Glomerular visceral epithelial cell (primary cell): Measurements from ENCODE around the gene AZI2.

ENCODE experiments used
- DNase-seq: peaks from one replicate; pipeline ENCODE4 v3.0.0-alpha.2; 2016; ENCODE audit errors: extremely low spot score

Gene AZI2

GRCh38 chr3:28348629-28349468, at the start of gene AZI2, which contains the start of gene ZCWPW2:
Gene AZI2, minus strand, starts transcription at chr3:28348824. Its CDS starts 8,207 bp downstream, at chr3:28340617.
Gene ZCWPW2, plus strand, starts transcription at chr3:28348721. Its CDS starts 64,348 bp downstream, at chr3:28413069.
- DNase-seq = peak; percentile 96

DNA sequence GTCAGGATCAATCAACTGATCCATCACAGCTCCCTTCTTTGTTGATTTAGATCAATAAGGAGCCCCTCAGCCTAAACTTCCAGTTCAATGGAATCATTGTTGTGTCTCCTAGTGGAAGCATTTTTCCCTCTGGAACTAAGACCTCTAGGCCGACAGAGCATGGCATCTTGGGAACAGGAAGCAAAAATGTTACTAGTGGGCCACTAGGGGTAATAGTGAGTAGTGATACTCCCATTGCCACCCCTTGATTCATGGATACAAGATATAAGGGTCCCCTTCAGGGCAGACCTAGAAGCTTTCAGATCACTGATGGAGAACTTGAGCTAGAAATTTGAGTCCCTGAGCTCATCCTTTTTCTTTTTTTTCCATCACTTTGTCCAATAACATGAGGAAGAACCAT, 40.4 kb upstream of the AZI2 start:
- no peak for DNase-seq

DNA sequence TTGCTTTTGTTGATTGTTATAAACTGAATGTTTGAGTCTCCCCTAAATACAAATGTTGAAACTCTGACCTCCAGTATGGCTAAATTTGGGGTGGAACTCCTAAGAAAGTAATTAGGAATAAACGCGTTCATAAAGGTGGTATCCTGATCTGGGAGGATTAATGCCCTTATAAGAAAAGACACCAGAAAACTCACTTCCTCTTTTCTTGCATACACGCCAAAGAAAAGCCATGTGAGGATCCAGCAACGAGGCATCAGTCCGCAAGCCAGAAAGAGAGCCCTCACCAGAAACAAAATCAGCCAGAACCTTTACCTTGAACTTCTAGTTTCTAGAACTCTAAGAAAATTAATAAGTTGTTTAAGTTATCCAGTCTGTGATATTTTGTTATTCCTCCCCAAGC, 37.4 kb upstream of the AZI2 start:
- no peak for DNase-seq

DNA sequence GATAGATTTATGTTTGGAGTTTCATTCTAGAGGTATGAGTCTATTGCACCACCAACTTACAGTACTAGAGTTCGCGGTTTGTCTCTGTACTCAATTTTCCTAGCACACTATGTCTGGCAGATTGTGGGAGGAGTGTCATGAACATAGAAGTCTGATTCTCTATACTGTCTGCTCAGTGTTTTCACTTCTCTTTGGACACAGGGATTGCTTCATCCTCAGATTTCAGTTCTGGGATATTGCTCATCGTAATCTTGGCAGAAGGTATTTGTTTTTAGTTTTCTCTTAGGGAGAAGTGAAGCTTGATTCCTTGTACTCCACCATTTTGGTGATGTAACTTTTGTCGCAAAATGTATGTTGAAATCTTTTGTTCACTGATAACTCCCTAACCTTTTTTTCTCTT, 27.8 kb upstream of the AZI2 start:
- DNase-seq = no peak

- DNase-seq = no peak
Measured at GRCh38 chr3:28349469-28350000, 911 bp upstream of the AZI2 start.

DNA sequence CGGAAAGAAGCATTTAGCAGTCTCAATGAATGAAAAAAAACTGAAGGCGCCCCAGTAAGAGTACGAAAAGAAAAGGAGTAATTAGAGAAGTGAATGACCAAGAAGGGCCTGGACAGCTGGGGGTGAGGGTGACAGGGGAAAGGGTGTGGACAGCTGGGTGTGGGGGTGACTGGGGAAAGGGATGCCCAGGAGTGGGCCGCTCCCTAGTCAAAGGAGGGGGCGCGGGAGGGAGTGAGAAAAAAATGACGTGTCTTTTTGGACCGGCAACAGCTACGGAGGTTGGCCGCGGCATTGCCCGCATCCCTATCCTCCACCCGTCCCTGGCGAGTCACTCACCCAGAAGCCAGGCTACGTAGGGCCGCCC, 377 bp downstream of the AZI2 start:
- no peak for DNase-seq

GRCh38 chr3:28347374-28348264, 1.0 kb downstream of the AZI2 start:
- DNase-seq = peak; percentile 2

- DNase-seq = no peak
Measured at GRCh38 chr3:28345690-28346089, 2.9 kb downstream of the AZI2 start.

- DNase-seq = no peak
Measured at GRCh38 chr3:28343144-28343543, 5.5 kb downstream of the AZI2 start.

DNA sequence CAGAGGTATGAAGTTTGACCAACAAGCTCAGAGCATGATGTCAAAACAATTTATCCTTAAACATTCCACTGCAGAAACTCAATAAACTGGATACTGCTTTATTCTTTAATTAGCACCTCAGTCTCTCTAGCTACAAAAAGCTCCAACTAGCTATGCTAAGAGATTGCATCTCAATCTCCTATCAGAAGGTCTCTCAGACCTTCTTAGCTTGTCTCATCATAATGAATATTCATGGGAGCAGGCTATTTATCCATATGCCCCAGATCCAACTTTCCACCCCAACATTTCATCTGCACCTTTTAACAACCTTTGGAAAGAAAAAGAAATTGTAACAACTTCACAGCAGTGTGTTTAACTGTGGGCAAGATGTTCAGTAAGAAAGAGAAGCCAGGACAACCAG, 11.4 kb downstream of the AZI2 start:
- no peak for DNase-seq

- no peak for DNase-seq
Measured at GRCh38 chr3:28335246-28335645, 13.4 kb downstream of the AZI2 start.

DNA sequence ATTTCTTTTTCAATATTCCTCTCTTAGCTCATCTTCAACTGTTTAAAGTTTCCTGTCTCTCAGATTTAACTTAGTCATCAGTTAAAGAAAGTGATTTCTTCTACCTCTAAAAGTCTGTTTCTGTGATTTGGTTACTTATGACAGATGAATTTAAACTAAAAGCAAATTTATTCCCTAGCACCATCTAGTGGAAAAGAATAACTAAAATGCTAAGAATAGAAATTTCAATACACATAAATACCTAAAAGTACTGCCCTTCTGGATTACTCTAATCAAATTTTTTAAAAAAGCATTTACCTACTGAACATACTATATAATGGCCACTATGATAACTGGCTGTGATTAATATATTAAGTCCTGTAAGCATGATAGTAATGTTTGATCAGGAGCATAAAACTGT, 14.1 kb downstream of the AZI2 start:
- no peak for DNase-seq

DNA sequence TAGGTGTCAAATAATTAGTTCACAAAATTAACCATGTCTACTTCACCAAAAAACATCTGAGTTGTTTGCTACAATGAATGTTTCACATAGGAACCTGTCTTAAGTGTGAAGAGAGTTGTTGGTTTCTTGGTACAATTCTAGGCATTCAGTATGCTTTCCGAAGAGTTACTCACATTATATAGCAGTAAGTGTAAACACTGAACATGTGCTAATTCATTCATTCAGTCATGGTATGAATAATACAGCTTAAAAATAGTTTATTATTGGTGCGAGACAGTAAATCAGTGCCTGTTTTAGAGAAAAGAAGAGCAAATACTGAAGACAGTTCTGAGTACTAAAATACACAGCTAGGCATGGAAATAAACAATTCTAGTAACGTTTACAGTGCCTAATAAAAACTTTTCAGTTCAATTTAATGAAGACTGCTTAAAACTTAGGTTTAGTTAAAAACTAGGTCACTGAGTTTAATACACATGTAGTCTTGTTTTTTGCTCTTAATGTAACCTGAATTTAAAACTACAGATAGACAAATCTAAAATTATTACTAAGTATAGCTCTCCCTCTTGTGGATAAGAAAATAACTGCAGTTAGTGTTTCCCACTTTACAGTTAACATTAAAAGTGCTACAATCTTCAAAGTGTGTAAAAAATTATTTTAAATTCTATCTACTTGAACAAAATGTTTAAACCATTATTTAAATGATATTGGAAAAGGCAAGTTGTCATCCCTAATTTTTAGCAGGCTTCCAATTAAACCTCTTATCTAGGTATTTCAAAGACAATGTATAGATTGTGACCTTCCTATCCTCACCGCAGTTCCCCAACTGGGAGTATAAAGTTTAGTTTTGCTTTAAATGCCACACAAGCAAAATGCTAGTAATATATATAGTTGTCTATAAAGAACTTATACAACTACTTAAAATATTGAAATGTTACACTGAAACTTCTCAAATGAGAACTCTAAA, 20.2 kb downstream of the AZI2 start:
- DNase-seq = peak; percentile 8

GRCh38 chr3:28326458-28326926, 22.1 kb downstream of the AZI2 start:
- no peak for DNase-seq

DNA sequence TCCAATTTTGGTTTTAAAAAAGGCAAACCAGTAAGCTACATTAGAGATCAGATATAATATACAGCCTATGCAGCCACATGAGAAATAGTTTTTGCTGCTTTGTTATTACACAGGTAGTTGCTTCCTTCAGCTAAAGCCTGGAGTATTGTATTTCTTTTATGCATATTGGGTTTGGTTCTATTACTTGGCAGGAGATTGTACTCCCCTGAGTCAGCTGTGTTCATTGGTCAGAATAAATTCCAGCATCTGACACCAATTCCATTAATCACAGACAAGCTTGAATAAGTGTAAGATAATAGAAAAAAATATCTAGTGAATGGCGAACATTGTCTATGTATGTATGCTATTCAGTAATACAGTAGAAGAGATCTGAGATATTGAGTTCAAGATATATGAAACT, 26.2 kb downstream of the AZI2 start:
- no peak for DNase-seq

- DNase-seq = no peak
Measured at GRCh38 chr3:28320981-28321380, 27.6 kb downstream of the AZI2 start.

DNA sequence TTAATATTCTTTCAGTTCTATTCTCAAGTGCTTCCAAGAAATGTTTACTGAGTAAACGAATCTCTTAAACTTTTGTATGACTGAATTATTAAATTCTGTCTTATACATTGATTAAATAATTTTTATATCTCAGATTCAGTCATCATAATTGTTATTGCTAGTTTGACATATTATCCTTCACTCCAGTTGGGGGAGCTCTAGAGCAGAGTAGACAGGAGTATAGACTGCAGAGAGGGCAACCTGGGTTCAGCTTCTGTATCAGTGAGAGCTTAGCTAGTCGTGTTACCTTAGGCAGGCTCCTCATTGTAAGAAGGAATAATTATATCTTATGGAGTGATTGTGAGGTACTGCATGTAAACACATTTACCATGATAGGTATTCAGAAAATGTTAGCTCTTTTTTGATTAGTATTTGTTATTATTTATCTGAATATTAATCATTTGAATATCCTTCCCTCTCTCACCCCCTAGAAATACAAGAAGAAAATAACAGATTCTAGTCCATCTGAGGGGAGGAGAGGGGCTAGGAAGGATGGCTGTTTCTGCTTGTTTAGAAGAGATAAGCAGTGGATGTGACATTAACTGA, 31.1 kb downstream of the AZI2 start:
- peak; percentile 50 for DNase-seq

- no peak for DNase-seq
Measured at GRCh38 chr3:28316226-28316625, 32.4 kb downstream of the AZI2 start.

DNA sequence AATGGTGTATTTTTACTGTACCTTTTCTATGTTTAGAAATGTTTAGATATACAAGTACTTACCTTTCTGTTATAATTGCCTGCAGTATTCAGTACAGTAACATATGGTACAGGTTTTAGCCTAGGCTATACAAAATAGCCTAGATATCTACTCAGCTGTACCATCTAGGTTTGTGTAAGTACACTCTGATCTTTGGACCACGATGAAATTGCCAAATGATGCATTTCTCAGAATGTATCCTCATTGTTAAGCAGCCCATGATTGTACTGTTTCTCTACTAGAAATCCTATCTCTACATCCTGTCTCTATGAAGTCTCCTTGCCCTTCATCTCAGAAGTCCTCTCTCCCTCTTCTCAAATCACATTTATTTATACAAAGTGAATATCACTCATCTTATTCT, 32.9 kb downstream of the AZI2 start:
- no peak for DNase-seq

DNA sequence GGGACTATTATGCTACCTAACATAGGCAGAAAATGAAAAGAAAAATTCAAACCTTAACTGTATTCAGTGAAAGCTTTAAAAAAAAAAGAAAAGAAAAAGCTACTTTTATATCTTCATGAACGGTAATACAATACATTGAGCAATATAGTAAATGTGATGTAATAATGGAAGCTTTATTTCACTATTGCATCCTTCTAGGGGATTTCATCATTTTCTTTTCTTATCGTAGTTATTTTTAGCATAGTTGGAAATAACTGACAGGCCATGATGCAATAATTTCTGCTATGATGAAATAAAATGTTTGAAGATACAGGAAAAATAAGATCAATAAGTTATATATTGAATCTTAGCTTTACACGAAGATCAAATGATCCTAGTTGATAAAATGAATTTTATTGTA, 40.4 kb downstream of the AZI2 start:
- DNase-seq = no peak

GRCh38 chr3:28301688-28302087, 46.9 kb downstream of the AZI2 start:
- no peak for DNase-seq
